ENCODE data around the gene MYH4.

Gene MYH4

GRCh38 chr17:10421900-10422542 lies 47.3 kb downstream of the MYH4 start, which contains the start of gene MYH8:
Gene MYH8 (minus strand): TSS chr17:10421950. CDS start chr17:10420227, 1,723 bp downstream.
- no peak for DNase-seq (ENCODE audit: low spot score)

DNA sequence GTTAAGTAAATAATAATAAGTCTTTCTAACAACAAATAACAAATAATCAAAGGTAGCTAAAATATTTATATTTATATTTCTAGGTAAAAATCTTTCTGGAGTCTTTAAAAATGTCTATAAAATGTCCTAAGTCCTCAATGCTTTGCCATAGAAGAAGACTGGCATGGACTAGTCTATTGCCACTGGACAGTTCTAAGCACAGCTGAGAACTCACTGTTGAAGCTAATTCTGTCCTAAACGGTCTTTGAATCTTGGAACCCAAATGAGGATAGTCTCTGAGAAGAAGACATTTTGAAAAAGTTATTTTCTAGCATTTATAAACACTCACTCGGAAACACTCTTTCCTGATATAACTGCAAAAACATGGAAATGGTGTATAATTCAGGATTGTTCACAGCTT lies 48.1 kb downstream of the MYH4 start:
- DNase-seq (ENCODE audit: low spot score), result no peak

GRCh38 chr17:10420811-10421210 lies 48.5 kb downstream of the MYH4 start:
- no peak for DNase-seq (ENCODE audit: low spot score)

DNA sequence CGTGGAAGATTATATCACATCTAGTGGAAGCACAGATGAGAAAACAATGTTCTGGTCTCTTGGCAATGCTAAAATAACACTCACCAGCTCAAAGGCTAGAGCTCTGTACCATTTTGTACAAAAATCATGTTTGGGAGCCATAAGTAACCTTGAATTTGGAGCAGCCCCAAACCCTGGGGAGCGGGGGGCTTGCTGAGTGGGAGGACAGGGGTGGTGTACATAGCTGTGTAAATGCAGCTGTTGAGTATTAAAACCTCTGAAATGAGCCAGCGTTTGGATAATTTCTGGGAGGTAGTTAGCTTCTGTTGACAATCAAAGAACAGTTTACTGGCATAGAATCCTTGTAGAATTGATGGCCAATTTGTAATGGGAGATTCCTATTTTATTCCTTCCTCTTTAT lies 51.9 kb downstream of the MYH4 start:
- no peak for DNase-seq (ENCODE audit: low spot score)

- no peak for DNase-seq (ENCODE audit: low spot score)
These were observed 54.2 kb downstream of the MYH4 start for GRCh38 chr17:10415161-10415560.

DNA sequence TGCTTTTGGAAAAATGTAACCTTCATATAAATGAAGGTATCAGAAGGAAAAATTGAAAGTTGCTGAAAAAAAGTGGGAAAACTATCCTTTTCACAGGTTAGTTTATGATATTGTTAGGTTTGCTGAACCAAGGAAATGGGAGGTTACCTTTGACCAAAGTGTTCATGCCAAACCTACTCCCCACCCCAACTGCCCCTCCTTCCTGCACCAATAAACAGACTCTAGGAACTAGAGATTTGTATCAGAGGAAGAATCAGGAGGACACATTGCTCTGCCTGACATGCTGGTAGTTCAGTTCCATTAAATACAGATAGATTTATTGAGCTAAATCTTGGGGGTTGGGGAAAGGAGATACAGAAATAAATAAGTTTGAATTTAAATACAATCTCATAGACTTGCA lies 65.8 kb downstream of the MYH4 start:
- no peak for DNase-seq (ENCODE audit: low spot score)

DNA sequence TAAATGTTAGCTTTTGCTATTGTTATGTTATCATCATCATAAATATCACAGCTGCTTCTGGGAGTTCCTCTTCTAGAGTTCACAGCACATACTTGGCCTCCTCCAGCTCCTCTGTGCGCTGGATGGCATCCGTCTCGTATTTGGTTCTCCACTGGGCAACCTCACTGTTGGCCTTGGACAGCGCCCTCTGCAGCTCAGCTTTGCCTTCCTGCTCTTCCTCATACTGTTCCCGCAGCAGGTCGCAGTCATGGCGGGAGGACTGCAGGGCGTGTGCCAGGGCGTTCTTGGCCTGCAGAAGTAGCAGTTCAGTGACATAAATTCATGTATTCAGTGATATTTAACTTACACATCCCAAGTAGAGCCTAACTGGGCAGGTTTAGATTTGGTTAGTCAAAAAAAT lies 71.0 kb downstream of the MYH4 start:
- no peak for DNase-seq (ENCODE audit: low spot score)

GRCh38 chr17:10396524-10397163 lies 72.7 kb downstream of the MYH4 start:
- no peak for DNase-seq (ENCODE audit: low spot score)

GRCh38 chr17:10394201-10394887 lies 75.0 kb downstream of the MYH4 start:
- no peak for DNase-seq (ENCODE audit: low spot score)

Data from SK-N-DZ (cell line).